K562 (cell line): Measurements from ENCODE around the gene CCDC9. TPM values are rescaled to one million over a fixed set of nuclear protein-coding genes. Genes with fewer than 3 reads are reported as not detected.
A peak's percentile ranks its signal among the peaks of the same experiment; 100 is the strongest.
"Not testable (repeated sequence)": the region's sequence is repeated elsewhere in the genome, so short reads cannot be mapped to it uniquely, and the experiment has no call there.

ENCODE experiments used
- ATAC-seq: fragments of 200-7000 bp; cut with Tn5 transposase; 3 replicates; pipeline ENCODE4 v1.9.1; 2020; ENCODE audit warnings: moderate library complexity
- BruUV-seq: library from RNA; stranded (reverse); fragments of 400-500 nt; replicated peaks from 2 replicates; lab custom pipeline; 2021; lab: Mats Ljungman, UMichigan
- CTCF ChIA-PET: fragments of 300-600 bp; formaldehyde crosslinking; extraction: SDS; loops from one replicate; lab custom pipeline; 2021; ENCODE audit warnings: low intra/inter-chr PET ratio; lab: Yijun Ruan, JAX
- POLR2A ChIA-PET: fragments of 300-600, 350-650 bp; sonication (Branson Sonifier 250); formaldehyde crosslinking; extraction: SDS; loops from one replicate; lab custom pipeline; 2021; ENCODE audit warnings: antibody characterized with exemption, inconsistent platforms; lab: Yijun Ruan, JAX
- DNase-seq, 4 experiments: peaks; one replicate each; pipeline versions ENCODE4 v3.0.0 to v3.0.0-alpha.2; 2011 to 2018; ENCODE audit warnings: low spot score in 3 of 4, mixed read lengths in 3 of 4; ENCODE audit errors: extremely low read depth in 1 of 4
- FAIRE-seq: peaks from 2 replicates; lab custom pipeline; 2011; peaks lifted over from hg19 to GRCh38; lab: Jason Lieb, UNC
- H2AFZ ChIP-seq: 2 replicates; pipeline ENCODE4 v1.6.0; 2011; ENCODE audit warnings: low read depth, low read length, control low read depth, inconsistent platforms
- H3K27ac ChIP-seq: fragments of 200-600 bp; 3 replicates; pipeline ENCODE4 v1.8.0; 2011; ENCODE audit warnings: low read depth, mild to moderate bottlenecking, control low read depth, inconsistent platforms, low read length, moderate library complexity, mixed read lengths; ENCODE audit errors: extremely low read depth
- H3K27me3 ChIP-seq, 2 experiments: fragments of 300-600 bp in 1 of 2; 2 replicates in 1 of 2; 3 replicates in 1 of 2; pipeline versions ENCODE4 v1.6.0 to v1.8.0; 2011; ENCODE audit warnings: inconsistent platforms in 2 of 2, low read length in 2 of 2, mild to moderate bottlenecking in 1 of 2, mixed read lengths in 1 of 2, moderate library complexity in 1 of 2; ENCODE audit not compliant: control insufficient read depth in 2 of 2, insufficient read depth in 2 of 2
- H3K36me3 ChIP-seq: fragments of 300-600 bp; 3 replicates; pipeline ENCODE4 v1.8.0; 2011; ENCODE audit warnings: mild to moderate bottlenecking, low read length, inconsistent platforms; ENCODE audit not compliant: control insufficient read depth, insufficient read depth
- H3K4me1 ChIP-seq, 2 experiments: fragments of 200-600 bp in 1 of 2; replicated peaks in 1 of 2; 2 replicates in 1 of 2; 3 replicates in 1 of 2; pipeline versions ENCODE4 v1.5.1 to v1.8.0; 2011; ENCODE audit warnings: inconsistent platforms in 2 of 2, low read length in 2 of 2, mild to moderate bottlenecking in 1 of 2, mixed read lengths in 1 of 2, moderate library complexity in 1 of 2; ENCODE audit not compliant: control insufficient read depth in 2 of 2, insufficient read depth in 2 of 2
- H3K4me2 ChIP-seq: 2 replicates; pipeline ENCODE4 v1.6.1; 2011; ENCODE audit warnings: low read length, control low read depth, inconsistent platforms, mixed read lengths; ENCODE audit not compliant: insufficient read depth
- H3K4me3 ChIP-seq: fragments of 200-600 bp; sonication (generic), shearing (Covaris generic); 2 replicates; pipeline ENCODE4 v1.5.1; 2016; ENCODE audit warnings: control low read depth, inconsistent platforms
- H3K79me2 ChIP-seq: fragments of 200-600 bp; 3 replicates; pipeline ENCODE4 v1.8.0; 2011; ENCODE audit warnings: low read length, inconsistent platforms; ENCODE audit not compliant: control insufficient read depth, insufficient read depth
- H3K9ac ChIP-seq, 2 experiments: 2 replicates each; pipeline versions ENCODE4 v1.6.0 to v1.6.1; 2011; ENCODE audit warnings: low read depth in 2 of 2, low read length in 2 of 2, control low read depth in 1 of 2, inconsistent platforms in 1 of 2, mild to moderate bottlenecking in 1 of 2, mixed read lengths in 1 of 2; ENCODE audit not compliant: insufficient read depth in 1 of 2
- H3K9me1 ChIP-seq: one replicate; pipeline ENCODE4 v1.6.0; 2011; ENCODE audit warnings: inconsistent platforms, mild to moderate bottlenecking, low read length, moderate library complexity; ENCODE audit not compliant: control insufficient read depth, insufficient read depth
- H3K9me3 ChIP-seq: replicated peaks from 2 replicates; pipeline ENCODE4 v1.5.1; 2011; ENCODE audit warnings: low read depth, low read length, inconsistent platforms; ENCODE audit not compliant: control insufficient read depth, insufficient read depth
- H4K20me1 ChIP-seq: replicated peaks from 2 replicates; pipeline ENCODE4 v1.6.1; 2011; ENCODE audit warnings: low read length, inconsistent platforms, mixed read lengths; ENCODE audit not compliant: control insufficient read depth, insufficient read depth
- CCAR2 ChIP-seq: fragments of 200-400 bp; formaldehyde crosslinking; IDR thresholded peaks from 2 replicates; pipeline ENCODE4 v1.6.1; 2017; ENCODE audit warnings: mild to moderate bottlenecking, low read depth, low read length
- E2F3 ChIP-seq: fragments of 250-450 bp; sonication (Bioruptor Pico); IDR thresholded peaks from 2 replicates; pipeline ENCODE4 v1.4.0; 2020; ENCODE audit warnings: mild to moderate bottlenecking
- E2F6 ChIP-seq, 2 experiments: IDR thresholded peaks; 2 replicates each; pipeline ENCODE4 v1.6.1; 2011; ENCODE audit warnings: borderline replicate concordance in 1 of 2, control low read depth in 1 of 2, low read depth in 1 of 2, low read length in 1 of 2, mild to moderate bottlenecking in 1 of 2, mixed read lengths in 1 of 2, moderate library complexity in 1 of 2; ENCODE audit not compliant: insufficient read depth in 1 of 2, insufficient read length in 1 of 2, poor library complexity in 1 of 2, severe bottlenecking in 1 of 2; ENCODE audit errors: extremely low read depth in 1 of 2
- FOXA1 ChIP-seq: fragments of 450-650 bp; IDR thresholded peaks from 2 replicates; pipeline ENCODE4 v1.6.1; 2016; ENCODE audit warnings: mild to moderate bottlenecking, borderline replicate concordance
- HDAC3 ChIP-seq: fragments of 450-650 bp; IDR thresholded peaks from 2 replicates; pipeline ENCODE4 v1.6.1; 2018; ENCODE audit warnings: borderline replicate concordance, mild to moderate bottlenecking, moderate library complexity; ENCODE audit not compliant: partially characterized antibody
- ILK ChIP-seq: fragments of 450-650 bp; IDR thresholded peaks from 2 replicates; pipeline ENCODE4 v1.6.1; 2016; ENCODE audit warnings: missing genetic modification characterization, low read depth, mild to moderate bottlenecking, missing compliant biosample characterization, moderate library complexity, borderline replicate concordance
- PCBP1 ChIP-seq: fragments of 200-400 bp; formaldehyde crosslinking; IDR thresholded peaks from 2 replicates; pipeline ENCODE4 v1.6.1; 2018; ENCODE audit warnings: mild to moderate bottlenecking, low read depth, low read length; ENCODE audit not compliant: poor library complexity, severe bottlenecking
- YBX1 ChIP-seq: fragments of 450-650 bp; IDR thresholded peaks from 2 replicates; pipeline ENCODE4 v1.7.1; 2016; ENCODE audit warnings: mild to moderate bottlenecking
- ZFX ChIP-seq: sonication (generic); formaldehyde crosslinking; IDR thresholded peaks from 2 replicates; pipeline ENCODE4 v1.8.0; 2022; ENCODE audit warnings: mild to moderate bottlenecking, missing genetic modification reagents, moderate library complexity
- ZNF696 ChIP-seq: fragments of 250-450 bp; sonication (Bioruptor Pico); conservative IDR thresholded peaks from 2 replicates; pipeline ENCODE4 v1.4.0; 2020; ENCODE audit warnings: mild to moderate bottlenecking, moderate library complexity
- ZNF766 ChIP-seq: fragments of 200-800 bp; sonication (Bioruptor generic); conservative IDR thresholded peaks from 2 replicates; pipeline ENCODE4 v1.6.1; 2016; ENCODE audit warnings: missing genetic modification characterization, missing compliant biosample characterization
- WGBS: fragments of 100-300 bp; shearing (Covaris generic); methylation state at CpG from one replicate; pipeline ENCODE4 v1.1.6; 2016; ENCODE audit warnings: low coverage, mixed read lengths; ENCODE audit not compliant: insufficient coverage; ENCODE audit errors: missing lambda C conversion rate; 5-methylcytosine and 5-hydroxymethylcytosine counted together
- in situ Hi-C: fragments of 300-500 bp; cut with MboI; formaldehyde crosslinking; loops from 4 replicates; pipeline ENCODE4 v1.15.0; 2018; ENCODE audit warnings: inconsistent platforms, mixed read lengths
- intact Hi-C: fragments of 100-400 bp; cut with micrococcal nuclease; formaldehyde crosslinking; loops from 2 replicates; pipeline ENCODE4 v1.14.2; 2022
- polyA plus RNA-seq, 8 experiments: library from polyadenylated mRNA; depleted of rRNA in 4 of 8; stranded (reverse) in 5 of 8; unstranded in 3 of 8; fragments of >200 nt; fragmentation: Nextera tagmentation in 2 of 8; fragmentation: Illumina TruSeq in 1 of 8; extraction: Ambion mirVana in 2 of 8; extraction: Trizol in 1 of 8; gene quantifications; 2 replicates each; pipeline versions ENCODE4 v1.2.1 to v1.2.3, GENCODE V29; 2011 to 2014; ENCODE audit warnings: inconsistent platforms in 1 of 8, missing spikeins in 1 of 8
- total RNA-seq, 7 experiments: library from RNA; depleted of rRNA in 6 of 7; stranded (reverse); fragments of >200 nt in 6 of 7; fragmentation: Illumina TruSeq in 2 of 7; extraction: Trizol in 2 of 7; gene quantifications; 2 replicates each; pipeline versions ENCODE4 v1.2.1 to v1.2.3, GENCODE V29; 2011 to 2021; ENCODE audit warnings: low replicate concordance in 1 of 7

Gene CCDC9
- total and polyA plus RNA-seq, 9 of the 15 experiments (the other 6 are each of a cell fraction or from before 2014, with no cell fraction given), result 0.23 to 38.6 (median 8.4) TPM

DNA sequence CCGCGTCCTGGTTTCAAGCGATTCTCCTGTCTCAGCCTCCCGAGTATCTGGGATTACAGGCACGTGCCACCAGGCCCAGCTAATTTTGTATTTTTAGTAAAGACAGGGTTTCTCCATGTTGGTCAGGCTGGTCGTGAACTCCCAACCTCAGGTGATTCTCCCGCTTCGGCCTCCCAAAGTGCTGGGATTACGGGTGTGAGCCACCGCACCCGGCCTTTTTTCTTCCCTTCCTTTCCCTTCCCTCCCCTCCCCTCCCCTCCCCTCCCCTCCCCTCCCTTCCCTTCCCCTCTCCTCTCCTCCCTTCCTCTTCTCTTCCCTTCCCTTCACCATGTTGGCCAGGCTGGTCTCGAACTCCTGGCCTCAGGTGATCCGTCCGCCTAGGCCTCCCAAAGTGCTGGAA, 44.5 kb downstream of the CCDC9 start:
- H3K27ac ChIP-seq, DNase-seq, H2AFZ ChIP-seq, FAIRE-seq, H3K36me3 ChIP-seq, intact Hi-C loops, H3K4me1 ChIP-seq, ATAC-seq, in situ Hi-C loops, H4K20me1 ChIP-seq, H3K27me3 ChIP-seq, H3K79me2 ChIP-seq, H3K9ac ChIP-seq, POLR2A ChIA-PET, BruUV-seq, H3K9me3 ChIP-seq, CTCF ChIA-PET, H3K4me2 ChIP-seq, H3K9me1 ChIP-seq, H3K4me3 ChIP-seq: not testable (repeated sequence)
- 40% methylated on average over 3 of the region's 14 CpGs for WGBS
- TF ChIP-seq PCBP1, result peak; percentile 79

DNA sequence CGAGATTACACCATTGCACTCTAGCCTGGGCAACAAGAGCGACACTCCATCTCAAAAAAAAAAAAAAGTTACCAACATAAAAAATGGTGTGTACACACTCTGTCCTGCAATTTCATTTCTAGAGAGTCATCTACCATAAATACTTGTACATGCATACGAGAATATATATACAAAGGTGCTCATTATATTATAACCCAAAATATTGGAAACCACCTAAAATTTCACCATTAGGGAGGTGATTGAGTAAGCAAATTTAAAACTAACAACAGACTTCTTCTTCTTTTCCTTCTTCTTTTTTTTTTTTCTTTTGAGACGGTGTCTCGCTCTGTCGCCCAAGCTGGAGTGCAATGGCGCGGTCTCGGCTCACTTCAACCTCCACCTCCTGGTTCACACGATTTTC, 45.9 kb downstream of the CCDC9 start:
- POLR2A ChIA-PET, result no interaction called here
- 75% methylated on average over 4 of the region's 10 CpGs for WGBS
- H3K4me2 ChIP-seq, result no peak overlapping the region
- intact Hi-C loops, result no loop called here
- no peak for FAIRE-seq
- no peaks in the 10 kb centered on the region for H3K9me1 ChIP-seq
- H3K36me3 ChIP-seq, result no peaks in the 10 kb centered on the region
- H3K27ac ChIP-seq, result no peak overlapping the region
- BruUV-seq, result no TSS peak
- TF ChIP-seq YBX1 (no peak), E2F3 (no peak), HDAC3 (no peak), ZNF766 (no peak), E2F6 (IDR thresholded peaks at IDR 0.05; ENCODE audit: borderline replicate concordance in 1 of 2, extremely low read depth in 1 of 2, insufficient read depth in 1 of 2, insufficient read length in 1 of 2, low read depth in 1 of 2, low read length in 1 of 2, poor library complexity in 1 of 2, severe bottlenecking in 1 of 2) (no peak), ZNF696 (CRISPR knock-in tag) (no peak), FOXA1 (no peak), CCAR2 (no peak), ILK (tag) (no peak), ZFX (CRISPR knock-in tag) (no peak)
- TF ChIP-seq, all 486 proteins: peak for 0
- ATAC-seq (no peak), DNase-seq (no peak)
- in situ Hi-C loops, result no loop called here
- Histone ChIP-seq H3K9ac (no peak overlapping the region), H3K9me3 (no peaks in the 10 kb centered on the region), H3K4me1 (peaks cover 2 to 7% of the 10 kb centered on the region in 2 experiments; a peak in 4 of 5 replicates), H3K79me2 (no peaks in the 10 kb centered on the region), H2AFZ (no peak overlapping the region), H3K4me3 (no peak overlapping the region), H4K20me1 (no peaks in the 10 kb centered on the region), H3K27me3 (no peaks in the 10 kb centered on the region)
- CTCF ChIA-PET, result no interaction called here
